AG04450 (cell line): Measurements from ENCODE around the gene CCDC136. TPM values are rescaled to one million over a fixed set of nuclear protein-coding genes. Genes with fewer than 3 reads are reported as not detected.
A peak's percentile ranks its signal among the peaks of the same experiment; 100 is the strongest.

Source experiments
- CTCF ChIA-PET: fragments of 300-600, 350-600 bp; formaldehyde crosslinking; extraction: SDS; loops from one replicate; lab custom pipeline; 2022; ENCODE audit warnings: antibody characterized with exemption, inconsistent platforms; lab: Charles Lee
- POLR2A ChIA-PET: fragments of 350-600 bp; formaldehyde crosslinking; extraction: SDS; loops from one replicate; lab custom pipeline; 2021; ENCODE audit warnings: antibody characterized with exemption, inconsistent platforms; lab: Yijun Ruan, JAX
- DNase-seq: peaks from one replicate; pipeline ENCODE4 v3.0.0-alpha.2; 2011; ENCODE audit warnings: low read depth, low spot score
- H3K27ac ChIP-seq: one replicate; pipeline ENCODE4 v1.5.1; 2012; ENCODE audit warnings: low read depth, low read length, control low read depth
- H3K27me3 ChIP-seq: one replicate; pipeline ENCODE4 v1.6.0; 2012; ENCODE audit warnings: low read length; ENCODE audit not compliant: control insufficient read depth, insufficient read depth
- H3K4me3 ChIP-seq: 2 replicates; pipeline ENCODE4 v1.5.1; 2011; ENCODE audit warnings: mild to moderate bottlenecking, low read depth, low read length, control low read depth
- H3K9me3 ChIP-seq: 2 replicates; pipeline ENCODE4 v1.5.1; 2012; ENCODE audit warnings: low read length; ENCODE audit not compliant: control insufficient read depth, insufficient read depth
- CTCF ChIP-seq: IDR thresholded peaks from 2 replicates; pipeline ENCODE4 v1.5.1; 2011; ENCODE audit warnings: low read depth, low read length, control low read depth, inconsistent platforms
- polyA plus RNA-seq: library from polyadenylated mRNA; depleted of rRNA; stranded (reverse); fragments of >200 nt; gene quantifications from 2 replicates; pipeline ENCODE4 v1.2.3, GENCODE V29; 2011

Gene CCDC136
- polyA plus RNA-seq, 1 experiment, result 19.7 TPM

GRCh38 chr7:128856001-128856718 lies 64.4 kb downstream of the CCDC136 start:
- no peak for TF ChIP-seq CTCF
- ChIA-PET POLR2A (interaction anchor here (1.1 to 1.5 kb wide), 2 partner anchors 23 to 28 kb away, joined by 3 read pairs; no protein-coding TSS in a partner anchor), CTCF (no interaction called here)
- Histone ChIP-seq H3K27ac (no peak overlapping the region), H3K9me3 (no peaks in the 10 kb centered on the region; the same call in 1 of the 2 replicates), H3K27me3 (no peaks in the 10 kb centered on the region), H3K4me3 (no peak overlapping the region)
- DNase-seq, result no peak

GRCh38 chr7:128858380-128859231 lies 66.8 kb downstream of the CCDC136 start:
- POLR2A ChIA-PET, result interaction anchor here (1.1 kb wide), 1 partner anchor 27 kb away, joined by 5 read pairs; no protein-coding TSS in a partner anchor

GRCh38 chr7:128859232-128860157 lies 67.7 kb downstream of the CCDC136 start:
- ChIA-PET CTCF (interaction anchor here (1.4 kb wide), 1 partner anchor 24 kb away, joined by 9 read pairs; no protein-coding TSS in a partner anchor), POLR2A (interaction anchor here (0.8 to 1.1 kb wide), 2 partner anchors 26 to 28 kb away, joined by 4 to 5 read pairs; no protein-coding TSS in a partner anchor)
- DNase-seq, result no peak

More at GRCh38 chr7:128858380-128859231, 66.8 kb downstream of the CCDC136 start:
- DNase-seq, result no peak
- Histone ChIP-seq H3K9me3 (no peaks in the 10 kb centered on the region; the same call in 1 of the 2 replicates), H3K27me3 (no peaks in the 10 kb centered on the region), H3K4me3 (no peak overlapping the region), H3K27ac (no peak overlapping the region)
- CTCF ChIA-PET, result no interaction called here
- no peak for TF ChIP-seq CTCF

More at GRCh38 chr7:128859232-128860157, 67.7 kb downstream of the CCDC136 start:
- Histone ChIP-seq H3K27ac (peak overlapping the region; percentile 11), H3K27me3 (no peaks in the 10 kb centered on the region), H3K4me3 (no peak overlapping the region), H3K9me3 (no peaks in the 10 kb centered on the region; the same call in 1 of the 2 replicates)
- TF ChIP-seq CTCF, result no peak
